HepG2 (cell line): ENCODE measurements around the gene GNAS. TPM values are rescaled to one million over a fixed set of nuclear protein-coding genes. Genes with fewer than 3 reads are reported as not detected.

Experiments used
- BORCS8-MEF2B ChIP-seq: sonication (generic); formaldehyde crosslinking; IDR thresholded peaks from 2 replicates; pipeline ENCODE4 v1.8.0; 2022; ENCODE audit warnings: mild to moderate bottlenecking, missing genetic modification reagents
- ELF3 ChIP-seq: IDR thresholded peaks from 2 replicates; pipeline ENCODE4 v1.6.1; 2016; ENCODE audit warnings: missing genetic modification reagents, missing compliant biosample characterization
- KDM2A ChIP-seq: sonication (generic); formaldehyde crosslinking; IDR thresholded peaks from 2 replicates; pipeline ENCODE4 v1.4.0; 2020; ENCODE audit warnings: low read depth, missing genetic modification reagents, borderline replicate concordance
- MTERF4 ChIP-seq: sonication (generic); formaldehyde crosslinking; IDR thresholded peaks from 2 replicates; pipeline ENCODE4 v1.8.0; 2023; ENCODE audit warnings: mild to moderate bottlenecking, missing genetic modification reagents
- MYNN ChIP-seq: sonication (generic); formaldehyde crosslinking; IDR thresholded peaks from 2 replicates; pipeline ENCODE4 v1.4.0; 2020; ENCODE audit warnings: mild to moderate bottlenecking, low read depth, missing genetic modification reagents
- NFKBIZ ChIP-seq: IDR thresholded peaks from 2 replicates; pipeline ENCODE4 v1.6.1; 2018; ENCODE audit warnings: missing genetic modification reagents, missing compliant biosample characterization
- RBM39 ChIP-seq: fragments of 200-400 bp; formaldehyde crosslinking; IDR thresholded peaks from one replicate; pipeline ENCODE4 v1.6.1; 2018; ENCODE audit warnings: antibody characterized with exemption, mild to moderate bottlenecking, low read depth, low read length; ENCODE audit not compliant: poor library complexity, severe bottlenecking
- SMAD9 ChIP-seq: sonication (generic); formaldehyde crosslinking; IDR thresholded peaks from 2 replicates; pipeline ENCODE4 v1.5.1; 2020; ENCODE audit warnings: mild to moderate bottlenecking, missing genetic modification reagents
- TFAP4 ChIP-seq: sonication (generic); IDR thresholded peaks from 2 replicates; pipeline ENCODE4 v1.6.1; 2016; ENCODE audit warnings: low read depth, borderline replicate concordance
- YY1 ChIP-seq: IDR thresholded peaks from 2 replicates; pipeline ENCODE4 v1.6.1; 2011; ENCODE audit warnings: low read length, low read depth, moderate library complexity, mild to moderate bottlenecking; ENCODE audit not compliant: insufficient read depth, insufficient replicate concordance
- ZBTB7B ChIP-seq: sonication (generic); formaldehyde crosslinking; IDR thresholded peaks from 2 replicates; pipeline ENCODE4 v1.4.0; 2020; ENCODE audit warnings: missing genetic modification reagents
- ZFAT ChIP-seq: sonication (generic); formaldehyde crosslinking; conservative IDR thresholded peaks from 2 replicates; pipeline ENCODE4 v1.8.1; 2023; ENCODE audit warnings: missing genetic modification reagents, inconsistent platforms
- ZFYVE20 ChIP-seq: sonication (generic); formaldehyde crosslinking; IDR thresholded peaks from 2 replicates; pipeline ENCODE4 v1.8.0; 2023; ENCODE audit warnings: low read depth, mild to moderate bottlenecking, moderate library complexity, missing genetic modification reagents, borderline replicate concordance
- ZGPAT ChIP-seq: IDR thresholded peaks from 2 replicates; pipeline ENCODE4 v1.6.1; 2016; ENCODE audit warnings: mild to moderate bottlenecking
- ZNF160 ChIP-seq: sonication (generic); formaldehyde crosslinking; IDR thresholded peaks from 2 replicates; pipeline ENCODE4 v1.8.0; 2022; ENCODE audit warnings: mild to moderate bottlenecking, inconsistent platforms, missing genetic modification reagents
- ZNF281 ChIP-seq: sonication (generic); formaldehyde crosslinking; IDR thresholded peaks from 2 replicates; pipeline ENCODE4 v1.4.0; 2020; ENCODE audit warnings: missing genetic modification reagents, borderline replicate concordance
- ZNF431 ChIP-seq: sonication (generic); formaldehyde crosslinking; IDR thresholded peaks from 2 replicates; pipeline ENCODE4 v1.9.0; 2022; ENCODE audit warnings: missing genetic modification reagents, low read depth, mild to moderate bottlenecking, borderline replicate concordance
- ZNF660 ChIP-seq: sonication (generic); formaldehyde crosslinking; IDR thresholded peaks from 2 replicates; pipeline ENCODE4 v1.5.1; 2020; ENCODE audit warnings: mild to moderate bottlenecking, low read depth, missing genetic modification reagents, borderline replicate concordance
- polyA plus RNA-seq, 8 experiments: library from polyadenylated mRNA; depleted of rRNA in 3 of 8; stranded (reverse) in 7 of 8; unstranded in 1 of 8; fragments of >200 nt; fragmentation: Illumina TruSeq in 4 of 8; extraction: Trizol in 4 of 8; gene quantifications; 2 replicates each; pipeline versions ENCODE4 v1.2.1 to v1.2.3, GENCODE V29; 2011 to 2016; ENCODE audit warnings: low read depth in 4 of 8, missing spikeins in 1 of 8, mixed read lengths in 1 of 8; ENCODE audit not compliant: insufficient read depth in 1 of 8
- total RNA-seq, 5 experiments: library from RNA; depleted of rRNA; stranded (reverse); fragments of >200 nt; fragmentation: Illumina TruSeq; extraction: Trizol; gene quantifications; 2 replicates each; pipeline ENCODE4 v1.2.3, GENCODE V29; 2016; ENCODE audit warnings: low read depth in 1 of 5

Gene GNAS
- total and polyA plus RNA-seq, 2 of the 13 experiments (the other 11 are each of a cell fraction or from before 2014, with no cell fraction given) = 407 to 1,008 TPM

GRCh38 chr20:58889798-58890517 is 37.4 kb downstream of the GNAS start (continued):
- no peak for TF ChIP-seq ZNF431 (CRISPR knock-in tag)
- TF ChIP-seq SMAD9 = no peak
- no peak for TF ChIP-seq TFAP4
- TF ChIP-seq ZNF281 = no peak
- no peak for TF ChIP-seq ZNF660 (CRISPR knock-in tag)
- no peak for TF ChIP-seq MTERF4 (CRISPR knock-in tag)
- no peak for TF ChIP-seq ZNF160 (CRISPR knock-in tag)
- peak; percentile 5; the same call in 1 of the 2 replicates for TF ChIP-seq ZGPAT (CRISPR knock-in tag)
- no peak for TF ChIP-seq ZBTB7B (CRISPR knock-in tag)
- no peak for TF ChIP-seq NFKBIZ
- no peak for TF ChIP-seq YY1
- no peak for TF ChIP-seq BORCS8-MEF2B (CRISPR knock-in tag)
- TF ChIP-seq KDM2A = no peak; the same call in 1 of the 2 replicates
- TF ChIP-seq MYNN (CRISPR knock-in tag) = no peak
- peak; percentile 7; the same call in 1 of the 2 replicates for TF ChIP-seq ELF3 (CRISPR knock-in tag)
- no peak for TF ChIP-seq ZFYVE20 (CRISPR knock-in tag)
- peak; percentile 70 for TF ChIP-seq RBM39
- no peak for TF ChIP-seq ZFAT (CRISPR knock-in tag)
